ENCODE measurements around the gene ZNF723.

ZNF723 gene

DNA sequence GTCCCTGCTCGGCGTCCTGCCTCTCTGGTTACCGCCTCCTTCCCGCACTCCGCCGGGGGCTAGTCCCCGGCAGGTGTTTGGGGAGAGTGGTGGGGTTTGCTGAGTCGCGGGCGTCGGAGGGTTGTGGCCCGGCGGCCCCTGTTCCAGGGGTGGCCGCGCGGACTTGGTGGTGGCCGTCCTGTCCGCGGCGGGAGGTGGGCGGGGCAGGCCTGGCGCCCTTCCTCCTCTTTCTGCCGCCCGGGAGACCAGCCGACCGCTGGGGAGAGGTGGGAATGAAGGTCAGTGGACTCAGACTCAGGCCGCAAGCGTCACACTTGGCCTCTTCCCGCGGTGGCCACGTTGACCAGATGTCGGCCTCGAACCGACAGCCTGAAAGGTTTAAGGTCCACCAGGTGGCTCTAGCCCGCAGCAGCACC, 61.8 kb downstream of the ZNF723 start:
- H3K4me3 ChIP-seq (ENCODE audit: low read depth, low read length): no peak overlapping the region
- TF ChIP-seq CTCF (IDR thresholded peaks at IDR 0.05): no peak

DNA sequence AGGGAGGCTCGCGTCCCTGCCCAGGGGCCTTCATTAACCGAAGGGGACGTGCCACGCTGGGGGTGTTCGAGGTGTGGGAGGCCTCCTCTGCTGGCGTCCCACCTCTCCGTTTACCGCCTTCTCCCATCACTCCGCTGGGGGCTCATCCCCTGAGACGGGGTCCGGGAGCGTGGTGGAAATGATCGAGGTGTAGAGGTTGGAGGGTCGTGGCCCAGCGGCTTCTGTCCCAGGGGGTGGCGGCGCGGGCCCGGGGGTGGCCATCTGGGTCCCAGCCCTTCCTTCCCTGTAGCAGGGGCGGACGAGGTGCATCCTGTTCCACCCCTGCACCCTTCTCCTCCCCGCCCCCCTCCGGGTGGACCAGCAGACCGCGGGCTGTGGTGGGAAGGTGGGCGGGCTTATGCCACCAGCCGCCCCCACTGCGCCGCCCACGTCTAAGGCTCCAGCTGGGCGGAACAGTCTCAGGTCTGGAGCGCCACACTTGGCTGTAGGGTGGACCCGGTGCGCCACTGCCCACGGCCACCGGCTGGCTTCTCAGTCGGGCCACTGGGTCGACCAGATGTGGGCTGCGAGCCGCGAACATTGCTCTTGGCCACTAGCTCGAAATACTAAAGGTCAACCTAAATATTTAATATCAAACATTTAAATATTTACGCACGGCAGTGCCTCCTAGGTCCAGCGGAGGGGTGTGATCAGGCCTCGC, 69.5 kb downstream of the ZNF723 start:
- no peak overlapping the region for H3K9ac ChIP-seq
- no peaks in the 10 kb centered on the region for H3K27me3 ChIP-seq (ENCODE audit: control insufficient read depth, insufficient read depth, low read length)
- H3K36me3 ChIP-seq (ENCODE audit: control insufficient read depth, insufficient read depth, low read length): no peaks in the 10 kb centered on the region
- H3K27ac ChIP-seq: no peak overlapping the region
- TF ChIP-seq CTCF (IDR thresholded peaks at IDR 0.05): no peak
- H3K79me2 ChIP-seq: no peaks in the 10 kb centered on the region
- H3K4me2 ChIP-seq (ENCODE audit: low read length): no peak overlapping the region
- no peak overlapping the region for H2AFZ ChIP-seq
- no peak overlapping the region for H3K4me3 ChIP-seq (ENCODE audit: low read depth, low read length)
- H3K9me3 ChIP-seq (ENCODE audit: control insufficient read depth, low read length): no peaks in the 10 kb centered on the region
- H3K4me1 ChIP-seq: no peaks in the 10 kb centered on the region

More for the DNA sequence above, 61.8 kb downstream of the ZNF723 start:
- no peaks in the 10 kb centered on the region for H3K9me3 ChIP-seq (ENCODE audit: control insufficient read depth, low read length)
- no peaks in the 10 kb centered on the region for H3K36me3 ChIP-seq (ENCODE audit: control insufficient read depth, insufficient read depth, low read length)
- no peaks in the 10 kb centered on the region for H3K27me3 ChIP-seq (ENCODE audit: control insufficient read depth, insufficient read depth, low read length)
- H3K27ac ChIP-seq: no peak overlapping the region
- no peak overlapping the region for H3K4me2 ChIP-seq (ENCODE audit: low read length)
- H3K79me2 ChIP-seq: no peaks in the 10 kb centered on the region
- H3K4me1 ChIP-seq: no peaks in the 10 kb centered on the region
- no peak overlapping the region for H2AFZ ChIP-seq
- H3K9ac ChIP-seq: no peak overlapping the region

Measured in parathyroid adenoma (tissue), 2 donors.